Measurements from ENCODE around the gene CCNB1. TPM values are rescaled to one million over a fixed set of nuclear protein-coding genes. Genes with fewer than 3 reads are reported as not detected.
"Not testable (repeated sequence)": the region's sequence is repeated elsewhere in the genome, so short reads cannot be mapped to it uniquely, and the experiment has no call there.

The CCNB1 gene
- polyA plus RNA-seq, 5 donors = 61.8 to 168 (median 86.5) TPM

GRCh38 chr5:69170969-69171368, 4.0 kb downstream of the CCNB1 start:
- no peak for DNase-seq

- DNase-seq = not testable (repeated sequence)
Measured at GRCh38 chr5:69181659-69182293, 14.8 kb downstream of the CCNB1 start.

- no peak for DNase-seq
Measured at GRCh38 chr5:69184621-69185020, 17.7 kb downstream of the CCNB1 start.

GRCh38 chr5:69187342-69187741, 20.4 kb downstream of the CCNB1 start:
- DNase-seq = no peak

GRCh38 chr5:69188811-69189161, 21.8 kb downstream of the CCNB1 start:
- no peak for DNase-seq

- peak; percentile 90 to 94 for DNase-seq
Measured at GRCh38 chr5:69189162-69190086, 22.5 kb downstream of the CCNB1 start, which contains the start of gene CENPH. Gene CENPH, plus strand, starts transcription at chr5:69189583. Its CDS starts 52 bp downstream, at chr5:69189635.

- DNase-seq = no peak
Measured at GRCh38 chr5:69202497-69202896, 35.5 kb downstream of the CCNB1 start.

- DNase-seq = no peak
Measured at GRCh38 chr5:69206528-69207190, 39.7 kb downstream of the CCNB1 start.

- no peak for DNase-seq
Measured at GRCh38 chr5:69209602-69210001, 42.7 kb downstream of the CCNB1 start.

GRCh38 chr5:69211200-69211599, 44.2 kb downstream of the CCNB1 start:
- no peak for DNase-seq

DNA sequence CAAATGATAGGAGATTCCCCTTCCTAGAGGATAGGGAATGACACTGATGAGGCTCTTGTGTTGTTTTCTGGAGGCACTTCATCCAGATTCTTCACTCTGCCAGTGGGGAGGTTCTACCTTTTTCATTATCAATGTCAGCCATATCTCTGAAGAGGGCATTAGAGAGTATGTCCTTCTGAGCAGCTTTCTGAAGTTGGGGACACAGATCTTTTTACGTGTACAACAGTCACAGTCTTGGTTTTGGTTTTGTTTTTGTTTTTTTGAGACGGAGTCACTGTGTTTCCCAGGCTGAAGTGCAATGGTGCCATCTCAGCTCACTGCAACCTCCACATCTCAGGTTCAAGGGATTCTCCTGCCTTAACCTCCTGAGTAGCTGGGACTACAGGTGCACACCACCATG, 45.1 kb downstream of the CCNB1 start:
- DNase-seq = no peak

DNA sequence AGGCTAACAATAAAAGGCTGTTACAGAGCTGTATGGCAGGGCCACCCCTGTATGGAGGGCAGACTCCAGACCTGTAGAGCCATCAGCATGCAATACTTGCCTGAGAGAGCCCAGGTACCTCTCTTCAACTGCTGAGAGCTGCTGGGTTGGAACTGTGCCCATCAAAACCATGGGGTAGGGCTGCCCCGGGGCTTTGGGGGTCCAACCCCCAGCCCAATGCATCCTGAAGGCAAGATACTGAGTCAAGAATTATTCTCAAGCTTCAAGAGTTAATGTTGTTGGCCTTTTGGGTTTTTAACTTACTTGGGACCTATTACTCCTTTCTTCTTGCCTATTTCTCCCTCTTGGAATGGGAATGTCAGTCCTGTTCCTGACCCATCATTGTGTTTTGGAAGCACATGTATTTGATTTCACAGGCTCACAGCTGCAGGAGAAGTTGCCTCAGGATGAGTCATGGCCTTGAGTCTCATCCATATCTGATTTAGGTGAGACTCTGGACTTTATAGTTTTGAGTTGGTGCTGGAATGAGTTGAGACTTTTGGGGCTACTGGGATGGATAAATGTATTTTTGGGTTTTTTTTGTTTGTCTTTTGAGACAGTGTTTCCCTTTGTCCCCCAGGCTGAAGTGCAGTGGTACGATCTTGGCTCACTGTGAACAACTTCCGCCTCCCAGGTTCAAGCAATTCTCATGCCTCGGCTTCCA, 46.7 kb downstream of the CCNB1 start:
- DNase-seq = no peak

DNA sequence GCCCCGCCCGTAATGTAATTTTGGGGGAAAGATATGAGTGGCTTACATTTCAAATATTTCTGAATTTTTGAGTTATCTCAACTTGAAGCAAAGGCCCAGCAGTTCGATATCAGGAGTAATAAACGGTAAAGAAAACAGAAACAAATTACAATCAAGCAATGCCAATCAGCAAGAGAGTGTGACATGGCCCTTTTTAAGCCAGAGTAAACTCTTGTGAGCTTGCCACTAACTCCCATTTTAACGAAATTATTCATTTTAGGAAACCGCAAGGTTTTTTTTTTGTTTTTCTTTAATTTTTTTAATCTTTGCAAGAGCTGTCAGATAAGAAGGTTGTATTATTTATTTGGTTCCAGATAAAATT, 50.2 kb downstream of the CCNB1 start:
- DNase-seq = no peak

GRCh38 chr5:69217548-69218526, 50.9 kb downstream of the CCNB1 start:
- DNase-seq = peak; percentile 92 to 95

- DNase-seq = no peak
Measured at GRCh38 chr5:69219939-69220338, 53.0 kb downstream of the CCNB1 start.

DNA sequence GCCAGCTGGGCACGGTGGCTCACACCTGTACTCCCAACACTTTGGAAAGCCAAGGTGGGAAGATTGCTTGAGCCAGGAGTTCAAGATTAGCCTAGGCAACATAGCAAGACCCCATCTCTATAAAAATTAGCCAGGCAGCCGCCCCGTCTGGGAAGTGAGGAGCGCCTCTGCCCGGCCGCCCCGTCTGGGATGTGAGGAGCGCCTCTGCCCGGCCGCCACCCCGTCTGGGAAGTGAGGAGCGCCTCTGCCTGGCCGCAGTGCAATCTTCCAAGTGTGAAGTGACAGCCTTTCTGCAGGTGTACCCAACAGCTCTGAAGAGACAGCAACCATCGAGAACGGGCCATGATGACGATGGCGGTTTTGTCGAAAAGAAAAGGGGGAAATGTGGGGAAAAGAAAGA, 53.4 kb downstream of the CCNB1 start:
- DNase-seq = not testable (repeated sequence)

- DNase-seq = not testable (repeated sequence)
Measured at GRCh38 chr5:69220833-69221232, 53.9 kb downstream of the CCNB1 start.

DNA sequence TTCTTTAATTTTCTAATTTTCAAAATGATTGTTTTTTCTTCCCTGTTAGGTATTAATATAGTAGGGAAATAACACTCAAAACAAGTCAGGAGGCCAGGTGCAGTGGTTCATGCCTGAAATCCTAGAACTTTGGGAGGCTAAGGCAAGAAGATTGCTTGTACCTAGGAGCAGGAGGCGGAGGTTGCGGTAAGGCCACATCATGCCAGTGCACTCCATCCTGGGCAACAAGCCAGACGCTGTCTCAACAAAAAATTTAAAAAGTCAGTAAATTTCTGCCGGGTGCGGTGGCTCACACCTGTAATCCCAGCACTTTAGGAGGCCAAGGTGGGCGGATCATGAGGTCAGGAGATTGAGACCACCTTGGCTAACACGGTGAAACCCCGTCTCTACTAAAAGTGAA, 57.6 kb downstream of the CCNB1 start:
- DNase-seq = no peak

DNA sequence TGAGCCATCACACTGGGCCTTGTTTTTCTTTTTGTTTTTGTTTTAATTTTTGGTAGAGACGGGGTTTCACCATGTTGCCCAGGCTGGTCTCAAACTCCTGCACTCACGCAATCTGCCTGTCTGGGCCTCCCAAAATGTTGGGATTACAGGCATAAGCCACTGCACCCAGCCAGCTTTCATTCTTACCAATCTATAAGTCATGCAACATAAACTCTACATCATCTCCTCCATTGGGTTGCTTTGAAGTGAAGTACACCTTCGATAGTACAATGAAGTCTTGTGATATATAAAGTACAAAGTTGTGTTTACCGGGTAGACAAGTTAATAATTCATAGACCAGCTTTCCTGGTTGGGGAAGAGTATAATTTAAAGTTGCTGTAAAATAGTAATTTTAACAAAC, 58.9 kb downstream of the CCNB1 start:
- DNase-seq = no peak

Measured in right lung (tissue), 5 donors.